ENCODE measurements around the gene ADAMTS19. TPM values are rescaled to one million over a fixed set of nuclear protein-coding genes. Genes with fewer than 3 reads are reported as not detected.

ADAMTS19 gene
- total RNA-seq, 1 experiment from 2014 or later, result not detected

GRCh38 chr5:129474544-129474943 lies 14.4 kb downstream of the ADAMTS19 start:
- no peak for DNase-seq (ENCODE audit: extremely low read depth, low read depth)

GRCh38 chr5:129476751-129477150 lies 16.7 kb downstream of the ADAMTS19 start:
- no peak for DNase-seq (ENCODE audit: extremely low read depth, low read depth)

DNA sequence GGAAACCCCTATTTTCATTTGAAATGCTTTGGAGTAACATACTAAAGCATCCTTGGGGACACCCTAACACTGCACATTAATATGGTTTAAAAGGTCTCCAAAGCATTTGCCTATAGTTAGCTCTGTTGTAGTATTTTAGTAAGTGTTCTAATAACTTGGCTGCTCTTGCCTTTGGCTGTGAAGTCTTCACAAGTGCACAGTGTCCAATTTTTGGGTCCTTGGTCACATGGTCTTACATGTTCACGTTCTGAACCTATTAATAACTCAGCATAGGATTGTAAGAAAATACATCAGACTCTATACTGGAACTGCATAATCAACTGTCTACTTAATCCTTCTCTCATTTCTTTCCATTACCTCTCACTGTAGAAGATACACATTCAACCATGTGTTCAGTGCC lies 17.4 kb downstream of the ADAMTS19 start:
- no peak for DNase-seq (ENCODE audit: extremely low read depth, low read depth)

DNA sequence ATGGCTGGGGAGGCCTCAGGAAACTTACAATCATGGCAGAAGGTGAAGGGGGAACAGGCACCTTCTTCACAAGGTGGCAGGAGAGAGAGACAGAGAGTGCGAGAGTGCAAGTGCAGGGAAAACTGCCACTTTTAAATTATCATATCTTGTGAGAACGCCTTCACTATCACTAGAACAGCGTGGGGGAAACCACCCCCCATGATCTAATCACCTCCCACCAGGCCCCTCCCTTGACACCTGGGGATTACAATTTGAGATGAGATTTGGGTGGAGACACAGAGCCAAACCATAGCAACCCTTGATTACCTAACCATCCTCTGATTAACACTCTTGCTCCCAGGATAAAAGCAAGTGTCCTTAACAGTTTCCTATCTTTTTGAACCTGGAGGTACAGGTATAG lies 21.1 kb downstream of the ADAMTS19 start:
- no peak for DNase-seq (ENCODE audit: extremely low read depth, low read depth)

DNA sequence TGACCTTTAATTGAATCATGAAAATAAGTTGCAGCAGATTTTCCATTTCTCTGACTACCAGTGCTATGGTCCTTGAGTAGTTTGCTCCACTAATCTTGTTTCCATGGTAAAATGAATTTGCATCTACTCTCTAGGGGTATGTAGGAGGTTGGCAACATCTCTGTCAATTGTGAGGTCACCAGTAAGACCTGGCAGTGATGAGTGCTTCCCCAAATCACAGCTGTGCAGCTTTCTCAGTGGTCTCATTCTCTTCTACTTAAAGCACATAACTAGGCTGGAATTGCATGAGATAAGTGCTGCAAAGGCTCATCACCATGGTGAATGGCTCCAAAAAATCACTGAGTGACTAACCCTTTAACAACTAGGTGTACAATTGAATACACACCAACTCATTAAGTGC lies 36.3 kb downstream of the ADAMTS19 start:
- no peak for DNase-seq (ENCODE audit: extremely low read depth, low read depth)

DNA sequence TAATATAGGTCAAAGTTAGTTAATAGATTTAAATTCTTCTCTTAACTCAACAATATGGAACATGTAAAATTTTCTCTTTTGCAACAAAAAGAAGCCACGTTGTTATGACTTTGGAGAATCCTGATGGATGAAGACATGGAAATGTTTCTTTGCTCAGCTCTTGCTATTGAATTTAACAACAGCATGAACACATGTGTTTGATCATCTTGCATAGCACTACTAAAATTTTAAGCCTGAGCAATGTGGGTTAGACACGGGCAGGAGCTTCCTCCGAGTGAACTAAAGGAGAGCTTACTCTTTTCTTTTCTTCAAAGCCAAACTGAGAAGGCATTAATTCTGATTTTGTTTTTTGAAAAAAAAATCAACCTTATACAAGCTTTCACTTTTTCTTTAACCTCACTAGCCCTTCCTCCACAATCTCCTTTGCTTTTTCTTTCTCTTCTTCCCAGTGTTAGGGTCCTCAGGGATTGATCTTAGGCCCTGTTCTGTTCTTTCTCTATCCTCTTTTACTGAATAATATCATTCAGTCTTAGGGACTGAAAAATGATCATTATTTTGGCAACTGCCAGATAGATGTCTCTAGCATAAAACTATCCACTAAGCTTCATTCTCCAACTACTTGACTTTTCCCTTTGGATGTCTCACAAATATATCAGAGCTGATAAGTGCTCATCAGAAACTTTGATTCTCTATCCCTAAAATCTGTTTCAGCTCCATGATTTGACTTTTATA lies 36.9 kb downstream of the ADAMTS19 start:
- DNase-seq (ENCODE audit: extremely low read depth, low read depth), result no peak

- DNase-seq (ENCODE audit: extremely low read depth, low read depth), result no peak
These were observed 39.2 kb downstream of the ADAMTS19 start for GRCh38 chr5:129499208-129499852.

DNA sequence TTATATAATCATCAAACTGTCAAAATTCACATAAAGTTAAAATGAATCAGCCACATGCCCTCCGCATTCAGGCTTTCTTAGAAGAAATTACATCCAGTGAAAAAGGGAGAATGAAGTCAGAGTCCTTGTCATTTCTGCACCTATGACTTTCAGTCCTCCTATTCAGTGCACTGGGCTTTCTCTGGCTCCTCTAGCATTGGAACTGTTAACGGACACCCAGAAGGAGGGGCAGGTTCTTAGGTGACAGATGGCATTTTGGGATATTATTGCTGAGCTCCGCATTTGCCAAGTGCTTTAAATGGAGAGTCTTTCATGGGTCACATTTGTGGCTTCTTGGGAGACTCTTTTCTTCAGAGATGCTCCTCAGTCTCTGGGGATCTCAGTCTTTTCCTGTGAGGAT lies 40.0 kb downstream of the ADAMTS19 start:
- DNase-seq (ENCODE audit: extremely low read depth, low read depth), result no peak

DNA sequence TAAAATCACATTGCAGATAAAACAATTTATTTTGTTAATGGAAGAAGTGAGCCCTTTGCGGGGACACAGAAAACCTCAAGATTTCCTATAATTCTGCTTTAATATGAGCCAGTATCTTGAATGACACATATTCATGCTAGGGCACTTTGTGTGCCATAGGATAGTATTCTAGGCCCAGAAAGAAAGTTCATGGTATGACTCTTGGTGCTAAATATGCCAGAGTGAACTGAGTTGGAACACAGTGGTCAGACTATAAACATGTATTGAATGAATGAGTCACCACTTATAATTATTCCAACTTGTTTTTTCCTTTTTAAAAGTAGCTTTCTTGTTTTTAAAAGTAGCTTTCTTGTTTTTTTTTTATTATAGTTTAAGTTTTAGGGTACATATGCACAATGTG lies 46.0 kb downstream of the ADAMTS19 start:
- no peak for DNase-seq (ENCODE audit: extremely low read depth, low read depth)

DNA sequence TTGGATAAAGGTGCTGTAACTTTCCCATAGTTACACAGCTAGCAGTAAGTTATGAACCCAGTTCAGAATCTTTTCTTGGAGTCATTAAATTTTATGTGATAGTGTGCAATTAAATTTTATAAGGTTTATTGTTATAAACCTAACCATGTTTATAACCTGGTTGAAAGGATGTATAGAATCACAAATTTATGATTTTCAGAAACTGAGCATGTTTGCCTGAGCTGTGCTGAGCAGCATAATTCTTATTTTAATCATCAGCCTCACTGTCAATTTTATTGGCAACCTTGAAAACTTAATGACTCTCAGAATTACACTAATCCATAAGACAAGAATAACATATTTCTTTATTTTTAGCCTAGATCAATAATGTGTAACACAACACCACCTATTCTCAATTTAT lies 46.9 kb downstream of the ADAMTS19 start:
- no peak for DNase-seq (ENCODE audit: extremely low read depth, low read depth)

DNA sequence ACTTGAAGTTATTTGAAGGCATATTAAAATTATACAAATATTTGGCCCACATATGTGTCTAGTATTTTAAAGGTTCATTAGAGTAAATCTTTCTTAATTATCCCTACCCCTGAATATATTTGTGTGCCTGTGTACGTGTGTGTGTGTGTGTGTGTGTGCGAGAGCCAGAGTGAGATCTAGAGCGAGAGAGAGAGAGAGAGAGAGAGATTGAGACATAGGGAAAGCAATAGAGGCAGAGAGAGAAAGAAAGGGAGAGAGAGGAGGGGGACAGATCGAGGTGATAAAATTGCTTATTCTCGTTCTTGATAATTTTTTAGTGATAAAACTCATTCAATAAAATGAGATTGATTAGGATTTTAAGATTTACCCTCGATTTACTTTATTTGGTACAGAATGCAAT lies 47.4 kb downstream of the ADAMTS19 start:
- no peak for DNase-seq (ENCODE audit: extremely low read depth, low read depth)

- DNase-seq (ENCODE audit: extremely low read depth, low read depth), result no peak
These were observed 48.5 kb downstream of the ADAMTS19 start for GRCh38 chr5:129508606-129509005.

GRCh38 chr5:129509363-129509975 lies 49.4 kb downstream of the ADAMTS19 start:
- no peak for DNase-seq (ENCODE audit: extremely low read depth, low read depth)

GRCh38 chr5:129511291-129511690 lies 51.2 kb downstream of the ADAMTS19 start:
- DNase-seq (ENCODE audit: extremely low read depth, low read depth), result no peak

GRCh38 chr5:129541051-129541450 lies 81.0 kb downstream of the ADAMTS19 start:
- DNase-seq (ENCODE audit: extremely low read depth, low read depth), result no peak

GRCh38 chr5:129541648-129542251 lies 81.7 kb downstream of the ADAMTS19 start:
- DNase-seq (ENCODE audit: extremely low read depth, low read depth), result peak; percentile 46

- no peak for DNase-seq (ENCODE audit: extremely low read depth, low read depth)
These were observed 87.0 kb downstream of the ADAMTS19 start for GRCh38 chr5:129547137-129547536.

DNA sequence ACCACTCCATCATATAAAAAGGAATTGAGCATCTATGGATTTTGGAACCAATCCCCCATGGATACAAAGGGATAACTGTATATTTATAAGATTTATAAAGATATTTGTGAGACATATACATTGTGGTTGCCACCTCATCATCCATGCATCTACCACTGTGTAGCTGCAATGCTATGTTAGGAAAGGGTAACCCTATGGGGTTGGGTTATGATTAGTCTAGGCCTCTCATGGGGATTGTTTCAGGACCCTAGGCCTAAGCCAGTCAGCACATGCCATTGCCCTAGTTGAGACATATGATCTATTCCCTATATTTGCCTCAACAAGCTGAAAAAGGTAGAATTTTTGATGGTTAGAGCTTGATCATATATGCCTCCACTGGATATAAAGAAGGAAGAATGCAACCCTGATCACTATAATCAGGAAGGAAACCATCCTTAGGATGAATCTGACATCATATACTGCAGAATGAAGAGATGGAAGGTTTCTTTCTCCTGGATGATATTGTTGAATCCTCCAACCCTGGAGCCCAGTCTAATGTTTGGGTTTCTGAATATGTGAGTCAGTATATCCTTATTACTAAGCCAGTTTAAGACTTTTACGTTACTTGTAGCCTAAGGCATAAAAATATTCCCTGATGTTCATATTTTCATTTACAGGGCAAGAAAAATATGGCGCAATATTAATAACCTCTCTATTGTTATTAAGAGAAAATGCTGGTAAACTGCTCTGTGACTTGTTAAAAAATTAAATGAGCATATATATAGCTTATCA lies 94.2 kb downstream of the ADAMTS19 start:
- DNase-seq (ENCODE audit: extremely low read depth, low read depth), result no peak

GRCh38 chr5:129563585-129563984 lies 103.5 kb downstream of the ADAMTS19 start:
- no peak for DNase-seq (ENCODE audit: extremely low read depth, low read depth)

- no peak for DNase-seq (ENCODE audit: extremely low read depth, low read depth)
These were observed 109.2 kb downstream of the ADAMTS19 start for GRCh38 chr5:129569295-129569694.

GRCh38 chr5:129572060-129572459 lies 112.0 kb downstream of the ADAMTS19 start:
- DNase-seq (ENCODE audit: extremely low read depth, low read depth), result no peak
